C1 segment of cervical spinal cord (tissue), 14 donors: Measurements from ENCODE around the gene TPRG1L.

Experiments
- DNase-seq, 14 donors: peaks; one replicate each; lab custom pipeline; 2025; lab: John Stamatoyannopoulos, UW

TPRG1L gene

DNA sequence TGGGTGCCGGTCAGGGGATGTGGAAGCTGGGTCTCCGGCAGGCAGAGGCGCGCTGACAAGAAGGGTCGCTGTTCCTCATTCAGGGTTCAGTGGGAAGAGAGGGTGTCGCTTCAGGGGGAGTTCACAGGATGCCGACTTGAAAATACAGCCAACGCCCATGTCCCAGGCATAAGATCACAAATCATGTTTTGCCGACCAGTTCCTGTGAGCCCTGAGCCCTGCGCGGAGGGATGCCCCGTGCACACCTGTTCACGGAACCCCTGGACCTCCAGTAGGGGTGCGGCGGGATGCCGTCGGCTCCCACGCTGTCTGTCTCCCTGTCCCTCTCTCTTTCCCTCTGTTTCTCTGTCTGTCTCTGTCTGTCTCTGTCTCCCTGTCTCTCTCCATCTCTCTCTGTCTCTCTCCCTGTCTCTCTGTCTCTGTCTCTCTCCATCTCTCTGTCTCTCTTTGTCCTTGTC lies 54.3 kb downstream of the TPRG1L start:
- no peak for DNase-seq
